ENCODE results near the gene SYT2.

DNA sequence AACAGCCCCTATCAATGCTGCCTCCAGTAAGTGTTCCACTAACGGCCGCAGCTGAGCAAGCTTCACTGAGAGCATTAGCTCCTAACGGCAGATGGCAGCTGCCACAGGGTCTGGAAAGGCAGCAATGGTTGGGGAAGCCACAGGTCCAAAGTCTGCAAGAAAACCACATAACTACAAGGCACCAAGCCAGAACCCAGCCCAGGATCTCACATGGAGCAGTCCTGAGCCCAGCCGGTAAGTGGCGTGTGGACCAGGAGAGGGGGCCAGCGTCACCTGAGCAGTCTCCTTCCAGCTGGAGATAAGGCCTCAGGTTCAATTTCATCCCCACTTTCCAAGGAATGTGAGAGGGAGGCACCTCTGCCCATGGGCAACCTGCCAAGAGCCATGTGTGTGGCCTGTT lies 13.2 kb downstream of the SYT2 start:
- TF ChIP-seq POLR2AphosphoS5 (IDR thresholded peaks at IDR 0.05; ENCODE audit: low read depth, low read length) (no peak), TAF1 (IDR thresholded peaks at IDR 0.05; ENCODE audit: borderline replicate concordance, insufficient read depth, low read length) (no peak), REST (IDR thresholded peaks at IDR 0.05; ENCODE audit: insufficient read depth in 1 of 2, low read depth in 2 of 2, low read length in 2 of 2) (no peak)

Measured in PFSK-1 (cell line).